WERI-Rb-1 (cell line): Measurements from ENCODE around the gene KCNB1.

Experiments
- DNase-seq: peaks from one replicate; pipeline ENCODE4 v3.0.0-alpha.2; 2020
- H3K27ac ChIP-seq: fragments of 250-450 bp; sonication (Bioruptor Pico); 2 replicates; pipeline ENCODE4 v1.5.1; 2020; ENCODE audit warnings: mild to moderate bottlenecking, moderate library complexity
- H3K27me3 ChIP-seq: fragments of 250-450 bp; sonication (Bioruptor Pico); 2 replicates; pipeline ENCODE4 v1.5.1; 2021; ENCODE audit warnings: mild to moderate bottlenecking, low read depth, moderate library complexity; ENCODE audit not compliant: insufficient read depth, severe bottlenecking
- H3K36me3 ChIP-seq: fragments of 250-450 bp; sonication (Bioruptor Pico); 2 replicates; pipeline ENCODE4 v1.5.1; 2020; ENCODE audit warnings: mild to moderate bottlenecking, moderate library complexity
- H3K4me3 ChIP-seq: 2 replicates; pipeline ENCODE4 v1.5.1; 2011; ENCODE audit warnings: low read depth, mild to moderate bottlenecking, control low read depth, low read length
- H3K9me3 ChIP-seq: fragments of 250-450 bp; sonication (Bioruptor Pico); 2 replicates; pipeline ENCODE4 v1.5.1; 2021; ENCODE audit warnings: mild to moderate bottlenecking, moderate library complexity; ENCODE audit not compliant: severe bottlenecking
- CTCF ChIP-seq: IDR thresholded peaks from 2 replicates; pipeline ENCODE4 v1.5.1; 2011; ENCODE audit warnings: low read depth, mild to moderate bottlenecking, control low read depth, inconsistent platforms, low read length

Gene KCNB1

DNA sequence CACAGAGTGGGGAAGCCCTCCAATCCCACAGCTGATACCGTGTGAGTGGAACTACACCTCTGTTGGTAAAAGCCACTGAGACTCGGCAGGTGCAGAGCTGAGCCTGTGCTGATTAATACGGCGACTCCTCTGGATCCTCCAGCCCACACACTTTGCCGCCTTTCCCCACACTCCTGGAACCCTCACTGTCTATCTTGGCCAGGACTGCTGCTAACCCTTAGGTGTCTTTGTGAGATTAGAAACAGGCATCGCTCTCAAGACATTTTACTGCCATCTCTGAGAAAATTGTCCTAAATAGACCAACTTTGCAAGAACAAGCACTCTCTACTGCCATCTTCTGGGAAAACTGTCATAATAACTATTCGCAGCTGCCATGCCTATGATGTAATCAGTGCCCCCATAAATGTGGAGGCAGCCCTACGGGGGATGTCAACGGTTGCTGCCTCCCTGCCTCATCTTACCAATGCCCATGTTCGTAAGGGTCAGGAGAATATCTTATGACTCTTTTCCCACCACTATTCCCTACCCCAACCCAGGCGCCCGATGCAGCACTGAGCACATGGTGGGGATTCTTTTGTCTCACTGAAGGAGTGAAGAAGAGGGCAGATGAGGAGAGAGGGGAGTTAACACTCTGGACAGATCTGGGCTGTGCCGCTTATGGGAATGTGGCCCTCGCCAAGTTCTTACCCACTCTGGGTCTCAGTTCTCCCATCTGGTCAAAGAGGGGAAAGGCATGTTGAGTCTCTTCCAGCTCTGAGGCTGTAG, 26.1 kb upstream of the KCNB1 start:
- H3K4me3 ChIP-seq, result no peak overlapping the region
- H3K27me3 ChIP-seq, result no peaks in the 10 kb centered on the region
- peak; percentile 65 for TF ChIP-seq CTCF
- H3K36me3 ChIP-seq, result no peaks in the 10 kb centered on the region
- no peaks in the 10 kb centered on the region for H3K9me3 ChIP-seq
- DNase-seq, result no peak
- no peak overlapping the region; the same call in 1 of the 2 replicates for H3K27ac ChIP-seq

DNA sequence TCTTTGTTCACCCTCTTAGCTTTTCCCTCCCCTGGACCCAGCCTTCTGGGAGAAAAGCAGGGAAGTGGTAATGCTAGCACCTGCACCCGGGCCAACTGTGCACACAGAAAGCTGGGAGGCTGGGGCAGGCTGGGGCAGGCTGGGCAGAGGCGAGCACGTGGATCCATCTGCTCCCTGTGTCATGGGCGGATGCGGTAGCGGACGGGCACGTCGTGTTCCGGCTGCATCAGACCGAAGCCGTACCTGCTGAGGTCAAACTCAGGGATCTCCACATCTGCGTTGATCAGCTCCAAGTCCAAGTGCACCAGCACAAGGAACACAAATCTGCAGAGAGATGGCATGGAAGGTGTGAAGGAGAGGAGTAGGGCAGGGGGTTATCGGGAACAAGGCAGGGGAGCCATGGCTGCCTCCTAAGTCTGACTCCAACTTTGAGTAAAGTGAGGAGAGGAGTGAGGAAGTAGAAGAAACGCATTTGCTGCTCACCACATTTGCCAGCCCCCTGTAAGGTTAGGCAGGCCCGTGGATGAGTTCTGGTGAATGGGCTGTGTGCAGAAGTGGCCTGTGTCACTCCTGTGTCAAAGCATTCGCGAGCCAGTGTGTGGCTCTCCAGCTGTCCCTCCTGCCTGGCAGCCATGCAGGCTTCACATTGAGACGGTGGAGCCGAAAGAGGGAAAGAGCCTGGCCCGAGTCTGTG, 25.4 kb upstream of the KCNB1 start:
- no peaks in the 10 kb centered on the region for H3K9me3 ChIP-seq
- H3K27me3 ChIP-seq, result no peaks in the 10 kb centered on the region
- no peak for DNase-seq
- TF ChIP-seq CTCF, result no peak
- H3K36me3 ChIP-seq, result no peaks in the 10 kb centered on the region
- no peak overlapping the region for H3K27ac ChIP-seq
- no peak overlapping the region for H3K4me3 ChIP-seq

- H3K4me3 ChIP-seq, result no peak overlapping the region
- DNase-seq, result peak; percentile 79
- H3K9me3 ChIP-seq, result no peaks in the 10 kb centered on the region
- H3K27ac ChIP-seq, result no peak overlapping the region
- no peaks in the 10 kb centered on the region for H3K36me3 ChIP-seq
- TF ChIP-seq CTCF, result no peak
- H3K27me3 ChIP-seq, result no peaks in the 10 kb centered on the region
These were observed 23.1 kb upstream of the KCNB1 start for GRCh38 chr20:49505518-49505917.

DNA sequence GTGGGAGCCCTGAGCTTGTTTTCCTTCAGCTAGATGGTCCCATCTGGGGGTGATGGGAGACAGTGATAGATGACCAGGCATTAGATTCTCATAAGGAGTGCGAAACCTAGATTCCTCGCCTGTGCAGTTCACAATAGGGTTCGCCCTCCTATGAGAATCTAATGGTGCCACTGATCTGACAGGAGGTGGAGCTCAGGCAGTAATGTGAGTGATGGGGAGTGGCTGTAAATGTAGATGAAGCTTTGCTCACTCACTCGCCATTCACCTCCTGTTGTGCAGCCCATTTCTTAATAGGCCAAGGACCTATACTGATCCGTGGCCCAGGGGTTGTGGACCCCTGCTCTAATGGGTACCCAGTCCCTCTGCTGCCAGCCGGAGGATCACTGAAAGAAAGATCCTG, 20.7 kb upstream of the KCNB1 start:
- Histone ChIP-seq H3K9me3 (no peaks in the 10 kb centered on the region), H3K36me3 (no peaks in the 10 kb centered on the region), H3K4me3 (no peak overlapping the region), H3K27me3 (no peaks in the 10 kb centered on the region), H3K27ac (no peak overlapping the region)
- no peak for DNase-seq
- TF ChIP-seq CTCF, result no peak

- no peak overlapping the region for H3K27ac ChIP-seq
- H3K4me3 ChIP-seq, result no peak overlapping the region
- no peaks in the 10 kb centered on the region for H3K36me3 ChIP-seq
- no peaks in the 10 kb centered on the region for H3K27me3 ChIP-seq
- no peaks in the 10 kb centered on the region for H3K9me3 ChIP-seq
- DNase-seq, result no peak
- TF ChIP-seq CTCF, result no peak
These were observed 19.4 kb upstream of the KCNB1 start for GRCh38 chr20:49501917-49502316.
